Measurements from ENCODE around the gene NR0B2. TPM values are rescaled to one million over a fixed set of nuclear protein-coding genes. Genes with fewer than 3 reads are reported as not detected.

Gene NR0B2
- total and polyA plus RNA-seq, 5 donors: 4.2 to 9.6 (median 7.1) TPM

GRCh38 chr1:26936823-26937222, 23.0 kb upstream of the NR0B2 start:
- no peaks in the 10 kb centered on the region for H3K27me3 ChIP-seq (ENCODE audit: control insufficient read depth, insufficient read depth)
- H3K4me1 ChIP-seq (ENCODE audit: control insufficient read depth, insufficient read depth, low read length): peaks cover 8% of the 10 kb centered on the region
- no peak overlapping the region for H3K27ac ChIP-seq (ENCODE audit: low read length)
- intact Hi-C loops (cut with DNase I): no loop called here
- H3K9me3 ChIP-seq (ENCODE audit: control insufficient read depth, low read length): no peaks in the 10 kb centered on the region
- WGBS: 83% methylated on average over 6 of the region's 6 CpGs
- no peak for DNase-seq
- no peak for ATAC-seq
- no peak overlapping the region for H3K4me3 ChIP-seq (ENCODE audit: low read length)

- H3K27ac ChIP-seq (ENCODE audit: low read length): no peak overlapping the region
- intact Hi-C loops (cut with DNase I): no loop called here
- DNase-seq (no peak), ATAC-seq (no peak)
- H3K27me3 ChIP-seq (ENCODE audit: control insufficient read depth, insufficient read depth): no peaks in the 10 kb centered on the region
- H3K4me1 ChIP-seq (ENCODE audit: control insufficient read depth, insufficient read depth, low read length): no peaks in the 10 kb centered on the region
- no peaks in the 10 kb centered on the region for H3K9me3 ChIP-seq (ENCODE audit: control insufficient read depth, low read length)
- 87% methylated on average over 3 of the region's 3 CpGs for WGBS
- H3K4me3 ChIP-seq (ENCODE audit: low read length): no peak overlapping the region
Observed at GRCh38 chr1:26932531-26932930, 18.8 kb upstream of the NR0B2 start.

GRCh38 chr1:26923711-26924110, 9.9 kb upstream of the NR0B2 start:
- Histone ChIP-seq H3K4me3 (ENCODE audit: low read length) (no peak overlapping the region), H3K27ac (ENCODE audit: low read length) (no peak overlapping the region), H3K9me3 (ENCODE audit: control insufficient read depth, low read length) (no peaks in the 10 kb centered on the region), H3K27me3 (ENCODE audit: control insufficient read depth, insufficient read depth) (no peaks in the 10 kb centered on the region), H3K4me1 (ENCODE audit: control insufficient read depth, insufficient read depth, low read length) (peaks cover 11% of the 10 kb centered on the region)
- intact Hi-C loops (cut with DNase I): no loop called here
- DNase-seq (no peak), ATAC-seq (no peak)
- 93% methylated on average over 3 of the region's 3 CpGs for whole genome bisulfite sequencing

- WGBS: 91% methylated on average over 3 of the region's 3 CpGs
- intact Hi-C loops (cut with DNase I): no loop called here
- H3K4me3 ChIP-seq (ENCODE audit: low read length): peak overlapping the region; percentile 40
Observed at GRCh38 chr1:26922901-26923300, 9.1 kb upstream of the NR0B2 start.

GRCh38 chr1:26922431-26922729, 8.6 kb upstream of the NR0B2 start:
- H3K27ac ChIP-seq (ENCODE audit: low read length): no peak overlapping the region
- H3K9me3 ChIP-seq (ENCODE audit: control insufficient read depth, low read length): no peaks in the 10 kb centered on the region
- H3K4me3 ChIP-seq (ENCODE audit: low read length): peak overlapping the region; percentile 40
- H3K27me3 ChIP-seq (ENCODE audit: control insufficient read depth, insufficient read depth): no peaks in the 10 kb centered on the region
- no peak for ATAC-seq
- intact Hi-C loops (cut with DNase I): no loop called here
- DNase-seq: no peak
- WGBS: 25% methylated on average over 6 of the region's 6 CpGs
- H3K4me1 ChIP-seq (ENCODE audit: control insufficient read depth, insufficient read depth, low read length): peaks cover 11% of the 10 kb centered on the region

More at GRCh38 chr1:26922901-26923300, 9.1 kb upstream of the NR0B2 start:
- ATAC-seq (no peak), DNase-seq (no peak)
- peaks cover 11% of the 10 kb centered on the region for H3K4me1 ChIP-seq (ENCODE audit: control insufficient read depth, insufficient read depth, low read length)
- no peak overlapping the region for H3K27ac ChIP-seq (ENCODE audit: low read length)
- H3K27me3 ChIP-seq (ENCODE audit: control insufficient read depth, insufficient read depth): no peaks in the 10 kb centered on the region
- H3K9me3 ChIP-seq (ENCODE audit: control insufficient read depth, low read length): no peaks in the 10 kb centered on the region

GRCh38 chr1:26921540-26922430, 8.0 kb upstream of the NR0B2 start, which contains the start of gene NUDC:
TSS of gene NUDC (plus strand) at chr1:26921743. CDS start at chr1:26921849, 106 bp downstream.
- peak within 1 kb of the TSS; percentile 40 for H3K4me3 ChIP-seq (ENCODE audit: low read length)
- ATAC-seq: peak; percentile 98 to 99
- intact Hi-C loops (cut with DNase I): no loop called here
- no peaks in the 10 kb centered on the region for H3K9me3 ChIP-seq (ENCODE audit: control insufficient read depth, low read length)
- H3K27me3 ChIP-seq (ENCODE audit: control insufficient read depth, insufficient read depth): no peaks in the 10 kb centered on the region
- H3K4me1 ChIP-seq (ENCODE audit: control insufficient read depth, insufficient read depth, low read length): peaks cover 11% of the 10 kb centered on the region
- peak within 1 kb of the TSS; percentile 82 for H3K27ac ChIP-seq (ENCODE audit: low read length)
- DNase-seq: peak; percentile 97 to 99 (median 98)
- WGBS: under 1% methylated on average over 83 of the region's 83 CpGs

- ATAC-seq: peak; percentile 37 to 39
- DNase-seq: no peak
- Histone ChIP-seq H3K9me3 (ENCODE audit: control insufficient read depth, low read length) (no peaks in the 10 kb centered on the region), H3K4me3 (ENCODE audit: low read length) (peak overlapping the region; percentile 31), H3K4me1 (ENCODE audit: control insufficient read depth, insufficient read depth, low read length) (peaks cover 11% of the 10 kb centered on the region), H3K27ac (ENCODE audit: low read length) (peak overlapping the region; percentile 19), H3K27me3 (ENCODE audit: control insufficient read depth, insufficient read depth) (no peaks in the 10 kb centered on the region)
- intact Hi-C loops (cut with DNase I): no loop called here
- 14% methylated on average over 7 of the region's 7 CpGs for WGBS
Observed at GRCh38 chr1:26921126-26921539, 7.4 kb upstream of the NR0B2 start.

- WGBS: 40% methylated on average over 5 of the region's 5 CpGs
- intact Hi-C loops (cut with DNase I): no loop called here
- DNase-seq (peak; percentile 38 to 73 (median 63)), ATAC-seq (peak; percentile 40)
- H3K27me3 ChIP-seq (ENCODE audit: control insufficient read depth, insufficient read depth): no peaks in the 10 kb centered on the region
- H3K27ac ChIP-seq (ENCODE audit: low read length): peak overlapping the region; percentile 85
- no peak overlapping the region for H3K4me3 ChIP-seq (ENCODE audit: low read length)
- no peaks in the 10 kb centered on the region for H3K9me3 ChIP-seq (ENCODE audit: control insufficient read depth, low read length)
- H3K4me1 ChIP-seq (ENCODE audit: control insufficient read depth, insufficient read depth, low read length): no peaks in the 10 kb centered on the region
Observed at GRCh38 chr1:26915204-26915842, 1.5 kb upstream of the NR0B2 start.

GRCh38 chr1:26913389-26913753, 404 bp downstream of the NR0B2 start:
- 68% methylated on average over 5 of the region's 5 CpGs for WGBS
- intact Hi-C loops (cut with DNase I): no loop called here
- Histone ChIP-seq H3K4me1 (ENCODE audit: control insufficient read depth, insufficient read depth, low read length) (no peaks in the 10 kb centered on the region), H3K27ac (ENCODE audit: low read length) (peak overlapping the region; percentile 95), H3K9me3 (ENCODE audit: control insufficient read depth, low read length) (no peaks in the 10 kb centered on the region), H3K4me3 (ENCODE audit: low read length) (peak overlapping the region; percentile 50), H3K27me3 (ENCODE audit: control insufficient read depth, insufficient read depth) (no peaks in the 10 kb centered on the region)
- no peak for ATAC-seq
- peak in 1 of 3 donors; percentile 56 for DNase-seq

- intact Hi-C loops (cut with DNase I): no loop called here
- DNase-seq: no peak
- no peaks in the 10 kb centered on the region for H3K4me1 ChIP-seq (ENCODE audit: control insufficient read depth, insufficient read depth, low read length)
- H3K27ac ChIP-seq (ENCODE audit: low read length): no peak overlapping the region
- no peaks in the 10 kb centered on the region for H3K9me3 ChIP-seq (ENCODE audit: control insufficient read depth, low read length)
- H3K4me3 ChIP-seq (ENCODE audit: low read length): peak overlapping the region; percentile 37
- no peaks in the 10 kb centered on the region for H3K27me3 ChIP-seq (ENCODE audit: control insufficient read depth, insufficient read depth)
- ATAC-seq: no peak
- WGBS: 39% methylated on average over 2 of the region's 2 CpGs
Observed at GRCh38 chr1:26912147-26912490, 1.7 kb downstream of the NR0B2 start.

GRCh38 chr1:26911399-26912146, 2.2 kb downstream of the NR0B2 start:
- Histone ChIP-seq H3K4me3 (ENCODE audit: low read length) (no peak overlapping the region), H3K4me1 (ENCODE audit: control insufficient read depth, insufficient read depth, low read length) (no peaks in the 10 kb centered on the region), H3K27ac (ENCODE audit: low read length) (no peak overlapping the region), H3K9me3 (ENCODE audit: control insufficient read depth, low read length) (no peaks in the 10 kb centered on the region), H3K27me3 (ENCODE audit: control insufficient read depth, insufficient read depth) (no peaks in the 10 kb centered on the region)
- WGBS: 87% methylated on average over 8 of the region's 8 CpGs
- DNase-seq: no peak
- ATAC-seq: no peak
- intact Hi-C loops (cut with DNase I): no loop called here
